Fibroblast of lung (primary cell): ENCODE results near the gene C16orf89. TPM values are rescaled to one million over a fixed set of nuclear protein-coding genes. Genes with fewer than 3 reads are reported as not detected.

ENCODE experiments used
- DNase-seq, 2 donors: peaks; one replicate each; pipeline versions ENCODE4 v3.0.0 to v3.0.0-alpha.2; 2010; ENCODE audit warnings: low read depth in 2 of 2
- H2AFZ ChIP-seq: 2 replicates; pipeline ENCODE4 v1.5.1; 2012; ENCODE audit warnings: low read length, control low read depth, inconsistent platforms
- H3K27ac ChIP-seq: 2 replicates; pipeline ENCODE4 v1.5.1; 2011; ENCODE audit warnings: low read length, control low read depth; ENCODE audit not compliant: insufficient read depth
- H3K27me3 ChIP-seq: 2 replicates; pipeline ENCODE4 v1.5.1; 2011; ENCODE audit warnings: mild to moderate bottlenecking, low read length; ENCODE audit not compliant: control insufficient read depth, insufficient read depth
- H3K36me3 ChIP-seq: 2 replicates; pipeline ENCODE4 v1.5.1; 2011; ENCODE audit warnings: low read length; ENCODE audit not compliant: control insufficient read depth, insufficient read depth
- H3K4me1 ChIP-seq: 2 replicates; pipeline ENCODE4 v1.5.1; 2011; ENCODE audit warnings: low read length; ENCODE audit not compliant: control insufficient read depth, insufficient read depth; ENCODE audit errors: extremely low read depth
- H3K4me2 ChIP-seq: 2 replicates; pipeline ENCODE4 v1.5.1; 2011; ENCODE audit warnings: low read length, control low read depth; ENCODE audit not compliant: insufficient read depth; ENCODE audit errors: extremely low read depth
- H3K4me3 ChIP-seq, 4 experiments: fragments of 200-600 bp in 1 of 4; sonication (generic) in 1 of 4; replicated peaks in 1 of 4; 2 replicates each; pipeline ENCODE4 v1.5.1; 2011 to 2016; ENCODE audit warnings: low read length in 4 of 4, low read depth in 3 of 4, mild to moderate bottlenecking in 3 of 4, control low read depth in 2 of 4, inconsistent platforms in 1 of 4, mixed read lengths in 1 of 4; ENCODE audit not compliant: insufficient read depth in 1 of 4; ENCODE audit errors: control extremely low read depth in 1 of 4
- H3K79me2 ChIP-seq: 2 replicates; pipeline ENCODE4 v1.5.1; 2012; ENCODE audit warnings: mild to moderate bottlenecking, low read length, inconsistent platforms; ENCODE audit not compliant: control insufficient read depth, insufficient read depth
- H3K9ac ChIP-seq: 2 replicates; pipeline ENCODE4 v1.5.1; 2011; ENCODE audit warnings: mild to moderate bottlenecking, low read length, control low read depth; ENCODE audit not compliant: insufficient read depth
- H3K9me3 ChIP-seq: 2 replicates; pipeline ENCODE4 v1.5.1; 2012; ENCODE audit warnings: low read depth, low read length; ENCODE audit not compliant: control insufficient read depth, insufficient read depth
- H4K20me1 ChIP-seq: 2 replicates; pipeline ENCODE4 v1.5.1; 2011; ENCODE audit warnings: low read length; ENCODE audit not compliant: control insufficient read depth, insufficient read depth; ENCODE audit errors: extremely low read depth
- EZH2 ChIP-seq: IDR thresholded peaks from 2 replicates; pipeline ENCODE4 v1.5.1; 2012; ENCODE audit warnings: low read length, control low read depth, mild to moderate bottlenecking; ENCODE audit errors: missing control alignments
- polyA plus RNA-seq, 2 donors: library from polyadenylated mRNA; depleted of rRNA in 1 of 2; stranded (reverse) in 1 of 2; unstranded in 1 of 2; fragments of >200 nt; gene quantifications; 2 replicates each; pipeline ENCODE4 v1.2.1, GENCODE V29; 2011 to 2012; ENCODE audit warnings: missing spikeins in 1 of 2
- total RNA-seq: library from RNA; depleted of rRNA; stranded (reverse); fragments of >200 nt; gene quantifications from 2 replicates; pipeline ENCODE4 v1.2.1, GENCODE V29; 2014
- TF ChIP-seq, protein P1 (sequence below), 2 donors: IDR thresholded peaks in 1 of 2; conservative IDR thresholded peaks in 1 of 2; 1 replicate in 1 of 2; 2 replicates in 1 of 2; pipeline ENCODE4 v1.5.1; 2011 to 2012; ENCODE audit warnings: low read length in 2 of 2, control low read depth in 1 of 2, inconsistent platforms in 1 of 2, low read depth in 1 of 2, mild to moderate bottlenecking in 1 of 2

The C16orf89 gene
- total and polyA plus RNA-seq, 2 donors (not counting 1 experiment from before 2014, with no cell fraction given): 0.53 to 5.9 TPM

DNA sequence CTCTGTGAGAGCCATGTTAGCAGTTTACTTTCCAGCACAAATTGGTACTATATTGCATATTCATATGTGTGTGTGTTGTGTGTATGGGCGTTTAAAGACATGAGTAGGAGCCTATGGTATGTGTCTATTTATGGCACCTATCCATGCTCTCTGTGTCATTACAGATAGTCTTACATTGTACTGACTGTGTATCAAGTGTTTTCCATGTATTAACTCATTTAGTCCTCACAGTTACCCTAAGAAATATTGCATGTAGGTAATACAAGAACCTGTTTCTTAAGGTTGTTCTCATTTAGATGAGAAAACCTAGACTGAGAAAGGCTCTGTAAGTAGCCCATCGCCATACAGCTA, 7.5 kb upstream of the C16orf89 start:
- no peaks in the 10 kb centered on the region for H3K27me3 ChIP-seq
- peak overlapping the region; percentile 96 for H3K4me2 ChIP-seq
- no peaks in the 10 kb centered on the region for H3K9me3 ChIP-seq
- H4K20me1 ChIP-seq: no peaks in the 10 kb centered on the region
- peak; percentile 15 to 50 for DNase-seq
- H3K36me3 ChIP-seq: peaks cover 12% of the 10 kb centered on the region
- no peak overlapping the region for H2AFZ ChIP-seq
- H3K4me3 ChIP-seq: peak overlapping the region in 1 of 4 experiments; percentile 83
- peaks cover 11% of the 10 kb centered on the region for H3K79me2 ChIP-seq
- TF ChIP-seq, protein P1, sequence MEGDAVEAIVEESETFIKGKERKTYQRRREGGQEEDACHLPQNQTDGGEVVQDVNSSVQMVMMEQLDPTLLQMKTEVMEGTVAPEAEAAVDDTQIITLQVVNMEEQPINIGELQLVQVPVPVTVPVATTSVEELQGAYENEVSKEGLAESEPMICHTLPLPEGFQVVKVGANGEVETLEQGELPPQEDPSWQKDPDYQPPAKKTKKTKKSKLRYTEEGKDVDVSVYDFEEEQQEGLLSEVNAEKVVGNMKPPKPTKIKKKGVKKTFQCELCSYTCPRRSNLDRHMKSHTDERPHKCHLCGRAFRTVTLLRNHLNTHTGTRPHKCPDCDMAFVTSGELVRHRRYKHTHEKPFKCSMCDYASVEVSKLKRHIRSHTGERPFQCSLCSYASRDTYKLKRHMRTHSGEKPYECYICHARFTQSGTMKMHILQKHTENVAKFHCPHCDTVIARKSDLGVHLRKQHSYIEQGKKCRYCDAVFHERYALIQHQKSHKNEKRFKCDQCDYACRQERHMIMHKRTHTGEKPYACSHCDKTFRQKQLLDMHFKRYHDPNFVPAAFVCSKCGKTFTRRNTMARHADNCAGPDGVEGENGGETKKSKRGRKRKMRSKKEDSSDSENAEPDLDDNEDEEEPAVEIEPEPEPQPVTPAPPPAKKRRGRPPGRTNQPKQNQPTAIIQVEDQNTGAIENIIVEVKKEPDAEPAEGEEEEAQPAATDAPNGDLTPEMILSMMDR (conservative IDR thresholded peaks at IDR 0.05 in 1 of 2, IDR thresholded peaks at IDR 0.05 in 1 of 2; ENCODE audit: low read depth in 1 of 2, low read length in 2 of 2): no peak
- no peak overlapping the region for H3K9ac ChIP-seq
- H3K4me1 ChIP-seq: peaks cover 3% of the 10 kb centered on the region
- no peak overlapping the region for H3K27ac ChIP-seq

DNA sequence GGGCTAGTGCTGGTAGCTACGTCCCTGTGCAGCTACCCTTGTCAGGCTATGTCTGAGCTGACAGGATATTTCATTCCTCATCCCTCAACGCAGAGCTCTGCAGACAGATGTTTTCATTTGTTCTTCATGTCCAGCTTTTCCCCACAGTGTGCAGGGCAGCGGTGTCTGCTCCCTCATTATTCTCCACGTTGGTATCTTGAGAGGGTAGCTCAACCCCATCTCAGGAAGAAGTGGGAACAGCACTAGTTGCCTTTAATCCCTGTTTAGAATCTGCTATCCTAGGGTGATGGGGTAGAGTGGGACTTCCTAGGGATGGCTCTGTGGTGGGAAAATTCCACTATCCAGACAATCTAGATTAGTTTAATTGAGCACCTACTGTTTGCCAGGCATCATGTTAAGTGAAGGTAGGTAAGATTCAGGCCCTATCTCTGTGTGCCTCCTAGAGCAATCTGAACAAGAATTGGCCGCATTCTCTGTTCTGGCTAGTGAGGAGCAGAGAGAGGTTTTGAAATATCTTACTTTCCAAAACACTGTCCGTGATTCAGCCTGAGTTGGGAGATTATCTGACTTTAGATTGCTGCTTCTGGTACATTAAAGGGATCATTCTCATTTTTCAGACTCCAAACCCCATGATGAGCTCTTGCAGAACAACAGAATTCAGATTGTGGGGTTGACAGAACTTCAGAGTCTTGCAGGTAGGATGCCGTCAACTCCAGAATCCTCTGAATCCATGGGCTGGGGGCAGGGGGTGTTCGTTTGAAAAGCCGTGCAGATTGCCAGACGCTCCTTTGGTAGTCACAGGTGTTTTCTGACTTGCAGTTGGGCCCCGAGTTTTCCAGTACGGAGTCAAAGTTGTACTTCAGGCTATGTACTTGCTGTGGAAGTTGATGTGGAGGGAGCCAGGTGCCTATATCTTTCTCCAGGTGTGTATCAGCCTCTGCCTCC, 6.8 kb upstream of the C16orf89 start:
- Histone ChIP-seq H3K9me3 (no peaks in the 10 kb centered on the region), H3K27me3 (no peaks in the 10 kb centered on the region), H3K4me1 (peaks cover 3% of the 10 kb centered on the region), H3K79me2 (peaks cover 11% of the 10 kb centered on the region), H3K36me3 (peaks cover 12% of the 10 kb centered on the region), H4K20me1 (no peaks in the 10 kb centered on the region), H3K4me2 (peak overlapping the region; percentile 96), H2AFZ (peak overlapping the region; percentile 95), H3K9ac (peak overlapping the region; percentile 70), H3K27ac (peak overlapping the region; percentile 74), H3K4me3 (peak overlapping the region; percentile 83 to 97 (median 84))
- no peak for TF ChIP-seq EZH2
- TF ChIP-seq, protein P1 (conservative IDR thresholded peaks at IDR 0.05 in 1 of 2, IDR thresholded peaks at IDR 0.05 in 1 of 2; ENCODE audit: low read depth in 1 of 2, low read length in 2 of 2): no peak
- DNase-seq: no peak

DNA sequence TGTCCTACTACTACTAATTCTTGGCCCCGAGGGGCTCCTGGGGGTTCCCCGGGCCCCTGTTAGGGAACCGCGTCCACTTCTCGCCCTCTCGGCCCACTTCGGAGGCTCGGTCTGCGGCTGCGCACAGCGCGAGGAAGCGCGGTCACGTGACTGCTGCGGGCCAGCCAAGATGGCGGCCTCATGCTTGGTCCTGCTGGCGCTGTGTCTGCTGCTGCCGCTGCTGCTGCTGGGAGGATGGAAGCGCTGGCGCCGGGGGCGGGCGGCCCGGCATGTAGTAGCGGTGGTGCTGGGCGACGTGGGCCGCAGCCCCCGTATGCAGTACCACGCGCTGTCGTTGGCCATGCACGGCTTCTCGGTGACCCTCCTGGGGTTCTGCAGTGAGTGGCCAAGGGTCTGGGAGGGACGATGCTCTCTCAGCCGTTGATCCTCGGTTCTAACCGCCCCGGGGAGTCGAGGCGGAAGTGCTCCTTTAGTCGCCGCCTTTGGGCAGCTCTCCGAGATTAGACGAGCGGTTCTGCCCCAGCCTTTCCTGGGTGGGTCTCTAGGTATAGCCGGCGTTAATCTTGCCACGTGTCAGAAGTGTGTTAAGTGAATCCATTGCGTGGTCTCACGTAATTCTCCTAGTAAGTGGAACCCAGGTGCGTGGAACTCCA, 6.1 kb upstream of the C16orf89 start, which contains the start of gene ALG1:
TSS of gene ALG1 (plus strand) at position 163 of the 653 bp plus-strand sequence. CDS start at position 170, 7 bp downstream.
- Histone ChIP-seq H3K4me3 (peak within 1 kb of the TSS; percentile 83 to 97 (median 84)), H3K4me1 (peaks cover 3% of the 10 kb centered on the region), H3K27me3 (no peaks in the 10 kb centered on the region), H3K36me3 (peaks cover 12% of the 10 kb centered on the region), H3K4me2 (peak within 1 kb of the TSS; percentile 96), H4K20me1 (no peaks in the 10 kb centered on the region), H3K9ac (peak within 1 kb of the TSS; percentile 70), H2AFZ (peak within 1 kb of the TSS; percentile 95), H3K27ac (peak within 1 kb of the TSS; percentile 74), H3K9me3 (no peaks in the 10 kb centered on the region), H3K79me2 (peaks cover 11% of the 10 kb centered on the region)
- TF ChIP-seq EZH2: no peak
- TF ChIP-seq, protein P1 (conservative IDR thresholded peaks at IDR 0.05 in 1 of 2, IDR thresholded peaks at IDR 0.05 in 1 of 2; ENCODE audit: low read depth in 1 of 2, low read length in 2 of 2): no peak
- DNase-seq: peak; percentile 80 to 87
